Lower leg skin (tissue), 3 donors: Measurements from ENCODE around the gene BLOC1S2.

Experiments
- POLR2A ChIP-seq, 2 donors: fragments of 450-650 bp; IDR thresholded peaks; one replicate each; pipeline ENCODE4 v1.6.1; 2016 to 2017; ENCODE audit warnings: antibody characterized with exemption in 2 of 2, mild to moderate bottlenecking in 1 of 2, moderate library complexity in 1 of 2
- TF ChIP-seq, protein P1 (sequence below), 3 donors: fragments of 450-650 bp; IDR thresholded peaks; one replicate each; pipeline ENCODE4 v1.5.1; 2016; ENCODE audit warnings: antibody characterized with exemption in 3 of 3, mild to moderate bottlenecking in 3 of 3, moderate library complexity in 2 of 3

DNA sequence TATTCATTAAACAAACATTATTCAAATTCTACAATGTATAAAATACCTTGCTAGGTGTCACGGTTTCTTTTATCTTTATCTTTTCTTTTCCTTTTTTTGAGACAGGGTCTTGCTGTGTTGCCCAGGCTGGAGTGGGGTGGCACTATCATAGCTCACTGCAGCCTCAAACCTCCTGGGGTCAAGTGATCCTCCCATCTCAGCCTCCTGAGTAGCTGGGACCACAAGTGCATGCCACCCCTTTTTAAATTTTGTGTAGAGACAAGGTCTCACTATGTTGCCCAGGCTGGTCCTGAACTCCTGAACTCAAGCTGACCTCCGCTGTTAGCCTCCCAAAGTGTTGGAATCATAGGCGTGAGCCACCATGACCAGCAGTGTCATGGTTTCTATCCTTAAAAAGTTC, 17.9 kb upstream of the BLOC1S2 start:
- TF ChIP-seq, protein P1, sequence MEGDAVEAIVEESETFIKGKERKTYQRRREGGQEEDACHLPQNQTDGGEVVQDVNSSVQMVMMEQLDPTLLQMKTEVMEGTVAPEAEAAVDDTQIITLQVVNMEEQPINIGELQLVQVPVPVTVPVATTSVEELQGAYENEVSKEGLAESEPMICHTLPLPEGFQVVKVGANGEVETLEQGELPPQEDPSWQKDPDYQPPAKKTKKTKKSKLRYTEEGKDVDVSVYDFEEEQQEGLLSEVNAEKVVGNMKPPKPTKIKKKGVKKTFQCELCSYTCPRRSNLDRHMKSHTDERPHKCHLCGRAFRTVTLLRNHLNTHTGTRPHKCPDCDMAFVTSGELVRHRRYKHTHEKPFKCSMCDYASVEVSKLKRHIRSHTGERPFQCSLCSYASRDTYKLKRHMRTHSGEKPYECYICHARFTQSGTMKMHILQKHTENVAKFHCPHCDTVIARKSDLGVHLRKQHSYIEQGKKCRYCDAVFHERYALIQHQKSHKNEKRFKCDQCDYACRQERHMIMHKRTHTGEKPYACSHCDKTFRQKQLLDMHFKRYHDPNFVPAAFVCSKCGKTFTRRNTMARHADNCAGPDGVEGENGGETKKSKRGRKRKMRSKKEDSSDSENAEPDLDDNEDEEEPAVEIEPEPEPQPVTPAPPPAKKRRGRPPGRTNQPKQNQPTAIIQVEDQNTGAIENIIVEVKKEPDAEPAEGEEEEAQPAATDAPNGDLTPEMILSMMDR (IDR thresholded peaks at IDR 0.05) = no peak
- TF ChIP-seq POLR2A (IDR thresholded peaks at IDR 0.05) = no peak
